OCI-LY3 (cell line): ENCODE data around the gene HMOX1.

Experiments
- CTCF ChIP-seq: fragments of 200-600, 300-600 bp; sonication (generic); IDR thresholded peaks from 2 replicates; pipeline ENCODE4 v1.5.1; 2014; ENCODE audit warnings: antibody characterized with exemption, low read length, low read depth
- EZH2phosphoT487 ChIP-seq: fragments of 200-600 bp; shearing (Covaris generic); IDR thresholded peaks from 2 replicates; pipeline ENCODE4 v1.6.1; 2018; ENCODE audit warnings: antibody characterized with exemption, mixed run types, low read depth

- TF ChIP-seq CTCF (no peak), EZH2phosphoT487 (no peak)
Measured at GRCh38 chr22:35390933-35391332, 10.0 kb downstream of the HMOX1 start.
